NCI-H1092 (cell line): ENCODE data around the gene ACKR4.
"Not testable (repeated sequence)": the region's sequence is repeated elsewhere in the genome, so short reads cannot be mapped to it uniquely, and the experiment has no call there.

Source experiments
- DNase-seq: peaks from one replicate; lab custom pipeline; 2025; lab: John Stamatoyannopoulos, UW

Gene ACKR4

GRCh38 chr3:132594498-132594897 is 2.6 kb upstream of the ACKR4 start:
- DNase-seq = no peak

- DNase-seq = no peak
These were observed 2.1 kb upstream of the ACKR4 start for GRCh38 chr3:132595014-132595413.

GRCh38 chr3:132596326-132596725 is 744 bp upstream of the ACKR4 start:
- no peak for DNase-seq

- no peak for DNase-seq
These were observed 590 bp downstream of the ACKR4 start for GRCh38 chr3:132597660-132598059.

GRCh38 chr3:132598181-132598580 is 1.1 kb downstream of the ACKR4 start:
- DNase-seq = no peak

GRCh38 chr3:132600614-132601013 is 3.5 kb downstream of the ACKR4 start:
- not testable (repeated sequence) for DNase-seq

GRCh38 chr3:132605374-132605792 is 8.3 kb downstream of the ACKR4 start:
- DNase-seq = no peak

DNA sequence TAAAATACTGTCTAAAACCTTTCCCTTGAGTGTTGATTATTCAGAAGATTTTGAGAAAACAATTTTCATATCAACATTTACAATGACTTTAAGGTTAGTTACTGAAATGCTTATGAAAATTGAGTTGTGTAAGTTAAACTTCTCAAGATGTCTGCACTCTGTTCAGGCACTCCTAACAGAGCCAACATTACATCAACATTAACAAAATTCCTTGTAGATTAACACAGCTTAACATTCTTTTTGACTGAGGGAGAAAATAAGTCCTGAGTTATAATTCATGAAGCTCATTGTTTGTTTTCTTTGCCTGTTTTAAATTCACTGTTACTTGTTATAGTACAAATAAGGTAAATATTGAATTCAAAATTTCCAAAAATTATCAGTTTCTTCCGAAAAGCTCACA is 9.0 kb downstream of the ACKR4 start:
- DNase-seq = no peak

DNA sequence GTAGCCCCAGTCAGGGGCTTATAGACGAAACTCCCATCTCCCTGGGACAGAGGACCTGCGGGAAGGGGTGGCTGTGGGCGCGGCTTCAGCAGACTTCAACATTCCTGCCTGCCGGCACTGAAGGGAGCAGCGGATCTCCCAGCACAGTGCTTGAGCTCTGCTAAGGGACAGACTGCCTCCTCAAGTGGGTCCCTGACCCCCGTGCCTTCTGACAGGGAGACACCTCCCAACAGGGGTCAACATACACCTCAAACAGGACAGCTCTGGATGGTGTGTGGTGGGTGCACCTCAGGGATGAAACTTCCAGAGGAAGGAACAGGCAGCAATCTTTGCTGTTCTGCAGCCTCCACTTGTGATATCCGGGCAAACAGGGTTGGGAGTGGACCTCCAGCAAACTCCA is 9.6 kb downstream of the ACKR4 start:
- not testable (repeated sequence) for DNase-seq

DNA sequence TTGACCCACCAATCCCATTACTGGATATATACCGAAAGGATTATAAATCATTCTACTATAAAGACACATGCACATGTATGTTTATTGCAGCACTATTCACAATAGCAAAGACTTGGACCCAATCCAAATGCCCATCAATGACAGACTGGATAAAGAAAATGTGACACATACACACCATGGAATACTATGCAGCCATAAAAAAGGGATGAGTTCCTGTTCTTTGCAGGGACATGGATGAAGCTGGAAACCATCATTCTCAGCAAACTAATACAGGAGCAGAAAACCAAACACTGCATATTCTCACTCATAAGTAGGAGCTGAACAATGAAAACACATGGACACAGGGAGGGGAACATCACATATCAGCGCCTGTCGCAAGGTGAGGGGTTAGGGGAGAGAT is 18.2 kb downstream of the ACKR4 start:
- not testable (repeated sequence) for DNase-seq

DNA sequence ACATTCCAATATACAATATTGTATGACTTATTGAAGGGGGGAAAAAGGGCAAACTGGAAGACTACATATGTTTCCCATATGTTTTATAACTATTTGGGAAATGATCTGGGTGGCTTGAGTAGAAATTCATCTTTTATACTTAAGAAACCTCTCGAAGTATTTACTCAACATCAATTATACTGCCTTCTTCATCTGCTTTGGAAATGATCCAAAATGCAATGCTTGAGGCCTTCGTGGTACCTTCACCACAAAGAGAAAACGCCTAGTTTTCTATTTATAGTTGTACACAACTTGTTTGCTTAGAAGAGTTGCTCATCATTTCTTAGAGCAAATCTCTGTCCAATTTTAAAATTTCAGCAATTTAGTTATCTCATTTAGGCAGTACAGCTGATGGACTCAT is 18.8 kb downstream of the ACKR4 start:
- no peak for DNase-seq

- DNase-seq = no peak
These were observed 19.7 kb downstream of the ACKR4 start for GRCh38 chr3:132616780-132617179.

DNA sequence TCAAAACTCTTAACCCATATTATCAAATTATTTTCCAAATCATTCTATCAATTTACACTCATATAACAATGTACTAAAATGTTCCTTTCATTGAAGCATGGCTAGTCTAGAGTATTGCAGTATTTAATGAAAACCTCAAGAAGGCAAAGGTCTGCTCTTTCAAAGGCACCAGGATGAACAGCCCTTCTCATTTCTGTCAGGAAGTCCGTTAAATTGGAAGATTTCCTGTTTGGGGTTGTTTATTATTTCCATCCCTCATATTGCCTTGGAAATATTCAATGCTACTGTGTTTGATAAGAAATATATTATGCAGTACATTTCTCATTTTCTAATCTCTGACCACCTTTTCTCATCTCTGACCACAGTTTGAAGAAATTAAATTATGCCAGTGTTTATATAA is 25.1 kb downstream of the ACKR4 start:
- no peak for DNase-seq

DNA sequence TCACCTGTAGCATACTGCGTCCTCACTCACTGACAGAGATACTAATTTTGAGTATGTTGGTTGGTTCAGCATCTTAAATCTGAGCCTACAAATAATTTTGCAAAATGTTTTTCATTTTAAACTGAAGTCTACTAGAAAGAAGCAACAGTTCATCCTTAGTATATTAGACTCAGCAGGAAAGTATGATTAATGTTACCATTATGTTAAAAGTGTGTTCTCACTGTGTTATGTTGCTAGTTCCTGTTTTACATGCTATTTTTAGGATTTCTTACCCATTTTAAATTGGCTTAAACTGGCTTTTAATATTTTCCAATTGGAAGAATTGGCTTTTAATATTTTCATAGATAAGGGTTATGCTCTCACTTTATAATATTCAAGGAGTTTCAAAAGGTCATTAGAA is 25.7 kb downstream of the ACKR4 start:
- no peak for DNase-seq

GRCh38 chr3:132623646-132624045 is 26.6 kb downstream of the ACKR4 start:
- DNase-seq = no peak

DNA sequence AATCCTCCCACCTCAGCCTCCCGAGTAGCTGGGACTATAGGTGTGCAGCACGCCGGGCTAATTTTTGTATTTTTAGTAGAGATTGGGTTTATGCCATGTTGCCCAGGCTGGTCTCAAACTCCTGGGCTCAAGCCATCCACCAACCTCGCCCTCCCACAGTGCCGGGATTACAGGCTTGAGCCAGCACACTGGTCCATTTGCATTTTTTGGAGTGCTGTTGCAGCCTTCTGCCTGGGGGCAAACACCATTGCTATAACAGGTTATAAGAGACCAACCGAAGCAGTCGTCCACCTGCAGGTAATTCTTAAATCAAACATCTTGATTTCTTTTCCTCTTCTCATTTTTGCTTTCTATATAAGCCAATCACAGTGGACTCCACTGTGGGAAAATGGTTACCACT is 27.7 kb downstream of the ACKR4 start:
- no peak for DNase-seq

DNA sequence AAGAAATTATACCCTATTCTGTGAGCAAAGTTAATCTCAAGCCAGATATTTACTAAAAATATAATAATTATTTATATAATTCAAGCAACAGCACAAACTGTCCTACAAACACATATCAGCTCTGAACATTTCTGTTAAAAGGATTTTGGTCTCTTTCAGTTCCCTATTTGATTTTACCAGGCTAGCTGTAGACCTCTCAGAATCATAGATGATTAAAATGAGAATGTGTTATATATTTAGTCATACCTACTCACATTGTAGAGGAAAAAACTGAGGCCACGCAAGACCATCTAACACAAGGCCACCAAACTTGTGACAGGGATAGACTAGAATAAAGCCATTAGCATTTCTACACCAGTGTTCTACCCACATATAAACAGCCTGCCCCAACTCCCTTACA is 28.5 kb downstream of the ACKR4 start:
- no peak for DNase-seq

DNA sequence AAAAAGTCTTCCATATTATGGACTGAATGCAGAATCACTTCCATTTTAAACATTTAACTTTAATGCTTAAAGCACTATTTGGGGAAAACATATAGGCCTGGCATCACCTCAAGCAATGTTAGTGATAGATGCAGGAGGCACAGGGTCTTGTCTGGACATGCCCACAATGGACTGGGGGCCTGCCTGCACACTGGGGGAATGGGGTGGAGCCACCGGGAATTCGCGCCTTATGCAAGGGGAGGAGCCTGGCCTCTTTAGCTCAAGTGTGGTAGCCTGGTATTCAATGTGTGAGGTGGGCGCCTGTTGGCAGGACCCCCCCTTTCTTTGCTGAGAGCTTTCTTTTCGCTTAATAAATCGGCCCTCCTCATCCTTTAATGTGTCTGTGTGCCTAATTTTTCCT is 29.9 kb downstream of the ACKR4 start:
- DNase-seq = no peak

GRCh38 chr3:132628157-132628556 is 31.1 kb downstream of the ACKR4 start:
- no peak for DNase-seq

GRCh38 chr3:132629928-132630327 is 32.9 kb downstream of the ACKR4 start:
- DNase-seq = no peak

GRCh38 chr3:132630612-132631011 is 33.5 kb downstream of the ACKR4 start:
- no peak for DNase-seq

- DNase-seq = no peak
These were observed 38.0 kb downstream of the ACKR4 start for GRCh38 chr3:132635052-132635451.

DNA sequence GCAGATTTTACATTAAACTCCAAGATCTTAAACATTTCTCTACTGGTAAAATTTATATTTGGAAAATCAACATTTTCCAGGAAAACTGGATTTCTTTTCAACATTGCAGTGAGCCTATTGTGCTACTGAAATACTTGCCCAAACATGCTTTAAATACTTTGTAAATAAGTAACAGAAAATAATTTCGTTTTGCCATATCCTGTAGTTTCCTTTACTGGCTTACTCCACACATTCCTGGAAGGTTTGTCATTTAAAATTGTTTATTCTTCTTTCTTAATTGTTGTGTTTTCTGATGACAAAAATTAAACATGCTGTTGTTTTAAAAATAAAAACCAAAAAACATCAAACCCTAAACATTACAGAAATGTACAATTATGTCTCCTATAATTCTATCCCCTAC is 40.5 kb downstream of the ACKR4 start:
- no peak for DNase-seq

DNA sequence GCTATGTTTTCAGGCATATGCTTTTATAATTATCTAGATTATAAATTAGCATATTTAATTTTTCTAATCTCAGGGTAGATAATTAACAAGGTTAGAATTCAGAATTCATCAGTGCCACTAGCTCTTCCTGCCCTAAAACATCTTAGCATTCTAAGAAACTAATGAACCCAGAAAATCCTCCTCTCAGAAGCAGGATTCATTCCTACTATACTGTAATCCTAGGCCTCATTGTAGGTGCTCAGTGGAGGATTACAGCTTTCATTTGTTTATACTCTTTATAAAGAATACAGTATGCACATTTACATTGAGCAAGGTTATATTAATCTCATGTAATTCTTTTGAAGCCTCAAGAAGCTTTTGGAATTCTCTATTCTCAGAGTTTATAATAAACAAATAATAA is 41.6 kb downstream of the ACKR4 start:
- no peak for DNase-seq

- not testable (repeated sequence) for DNase-seq
These were observed 44.4 kb downstream of the ACKR4 start for GRCh38 chr3:132641427-132641826.
